ENCODE results near the gene EPB41L4A. TPM values are rescaled to one million over a fixed set of nuclear protein-coding genes. Genes with fewer than 3 reads are reported as not detected.

EPB41L4A gene
- total and polyA plus RNA-seq, 2 experiments from 2014 or later = 9.5 to 12.9 TPM

DNA sequence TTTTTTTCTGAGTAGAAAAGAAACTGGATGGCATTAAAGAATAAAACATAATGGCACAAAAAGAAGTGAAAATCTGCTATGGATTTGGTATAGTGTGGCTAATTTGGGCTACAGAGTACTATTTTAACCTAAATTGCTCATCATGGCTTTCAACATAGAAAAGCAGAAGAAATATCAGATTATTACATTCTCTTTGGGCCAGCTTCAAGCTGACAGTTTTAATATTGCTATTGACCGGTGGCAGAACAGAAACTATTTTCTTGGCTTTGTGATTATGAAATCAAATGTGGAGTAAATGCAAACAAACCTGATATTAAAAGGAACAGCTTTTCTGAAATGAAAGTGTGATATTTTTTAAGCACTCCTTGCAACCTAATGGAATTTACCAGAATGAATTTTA lies 301.5 kb downstream of the EPB41L4A start:
- H3K27ac ChIP-seq = no peak overlapping the region
- H3K79me2 ChIP-seq = no peaks in the 10 kb centered on the region
- no peaks in the 10 kb centered on the region for H3K36me3 ChIP-seq (replicated peaks; ENCODE audit: insufficient read depth, low read depth)
- no peak for TF ChIP-seq CTCF (IDR thresholded peaks at IDR 0.05; ENCODE audit: poor library complexity)
- TF ChIP-seq EZH2 (IDR thresholded peaks at IDR 0.05; ENCODE audit: borderline replicate concordance) = no peak
- TF ChIP-seq EZH2phosphoT487 (IDR thresholded peaks at IDR 0.05; ENCODE audit: low read depth, severe bottlenecking, unreplicated experiment) = no peak
- no peaks in the 10 kb centered on the region for H3K27me3 ChIP-seq
- no peak for DNase-seq (ENCODE audit: low spot score)
- H3K4me1 ChIP-seq (ENCODE audit: insufficient read depth) = no peaks in the 10 kb centered on the region
- H3K4me3 ChIP-seq = no peak overlapping the region
- 87% methylated on average over 1 of the region's 1 CpG for WGBS (ENCODE audit: low lambda C conversion rate, missing lambda C conversion rate)
- no peaks in the 10 kb centered on the region for H3K9me3 ChIP-seq (ENCODE audit: low read depth)
- no peak overlapping the region for H2AFZ ChIP-seq
- H4K20me1 ChIP-seq (ENCODE audit: insufficient read depth, poor library complexity, severe bottlenecking) = no peaks in the 10 kb centered on the region
- no peak overlapping the region for H3K4me2 ChIP-seq
- no peaks in the 10 kb centered on the region for H3K9me2 ChIP-seq (replicated peaks; ENCODE audit: insufficient read depth)

- H3K4me3 ChIP-seq = no peak overlapping the region
- H3K27ac ChIP-seq = no peak overlapping the region
- DNase-seq (ENCODE audit: low spot score) = no peak
- no peaks in the 10 kb centered on the region for H3K9me3 ChIP-seq (ENCODE audit: low read depth)
- H4K20me1 ChIP-seq (ENCODE audit: insufficient read depth, poor library complexity, severe bottlenecking) = no peaks in the 10 kb centered on the region
- no peaks in the 10 kb centered on the region for H3K79me2 ChIP-seq
- no peaks in the 10 kb centered on the region for H3K36me3 ChIP-seq (replicated peaks; ENCODE audit: insufficient read depth, low read depth)
- TF ChIP-seq EZH2 (IDR thresholded peaks at IDR 0.05; ENCODE audit: borderline replicate concordance) (no peak), EZH2phosphoT487 (IDR thresholded peaks at IDR 0.05; ENCODE audit: low read depth, severe bottlenecking, unreplicated experiment) (no peak), CTCF (IDR thresholded peaks at IDR 0.05; ENCODE audit: poor library complexity) (no peak)
- no peaks in the 10 kb centered on the region for H3K9me2 ChIP-seq (replicated peaks; ENCODE audit: insufficient read depth)
- no peak overlapping the region for H3K4me2 ChIP-seq
- H2AFZ ChIP-seq = no peak overlapping the region
- H3K27me3 ChIP-seq = no peaks in the 10 kb centered on the region
- H3K4me1 ChIP-seq (ENCODE audit: insufficient read depth) = no peaks in the 10 kb centered on the region
These were observed 302.7 kb downstream of the EPB41L4A start for GRCh38 chr5:112116371-112116770.

GRCh38 chr5:112113565-112113964 lies 305.5 kb downstream of the EPB41L4A start:
- no peaks in the 10 kb centered on the region for H3K9me2 ChIP-seq (replicated peaks; ENCODE audit: insufficient read depth)
- no peak overlapping the region for H3K4me3 ChIP-seq
- no peaks in the 10 kb centered on the region for H3K27me3 ChIP-seq
- no peak overlapping the region for H3K27ac ChIP-seq
- H2AFZ ChIP-seq = no peak overlapping the region
- no peak overlapping the region for H3K4me2 ChIP-seq
- H3K79me2 ChIP-seq = no peaks in the 10 kb centered on the region
- no peaks in the 10 kb centered on the region for H3K36me3 ChIP-seq (replicated peaks; ENCODE audit: insufficient read depth, low read depth)
- no peaks in the 10 kb centered on the region for H3K4me1 ChIP-seq (ENCODE audit: insufficient read depth)
- H4K20me1 ChIP-seq (ENCODE audit: insufficient read depth, poor library complexity, severe bottlenecking) = no peaks in the 10 kb centered on the region
- no peaks in the 10 kb centered on the region for H3K9me3 ChIP-seq (ENCODE audit: low read depth)
- 88% methylated on average over 2 of the region's 2 CpGs for WGBS (ENCODE audit: low lambda C conversion rate, missing lambda C conversion rate)
- no peak for TF ChIP-seq EZH2 (IDR thresholded peaks at IDR 0.05; ENCODE audit: borderline replicate concordance)
- no peak for DNase-seq (ENCODE audit: low spot score)

Small RNA genes lying within 50 kb of the gene (small RNA-seq; reads per million reads assigned to genes)
- gene AC010265.1 (not detected), gene HMGB3P16 (not detected), gene SNORA13 (8.5 reads per million, percentile 94 among the genes with 10 or more reads in this experiment)
